ENCODE measurements around the gene PIK3CG.
"Not testable (repeated sequence)": the region's sequence is repeated elsewhere in the genome, so short reads cannot be mapped to it uniquely, and the experiment has no call there.

DNA sequence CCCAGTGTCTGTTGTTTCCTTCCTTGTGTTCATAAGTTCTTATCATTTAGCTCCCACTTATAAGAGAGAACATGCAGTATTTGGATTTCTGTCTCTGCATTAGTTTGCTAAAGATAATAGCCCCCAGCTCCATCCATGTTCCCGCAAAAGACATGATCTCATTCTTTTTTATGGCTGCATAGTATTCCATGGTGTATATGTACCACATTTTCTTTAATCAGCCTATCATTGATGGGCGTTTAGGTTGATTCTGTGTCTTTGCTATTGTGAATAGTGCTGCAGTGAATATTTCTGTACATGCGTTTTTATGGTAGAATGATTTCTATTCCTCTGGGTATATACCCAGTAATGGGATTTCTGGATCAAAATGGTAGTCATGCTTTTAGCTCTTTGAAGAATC, 32.5 kb downstream of the PIK3CG start:
- TF ChIP-seq, protein P1, sequence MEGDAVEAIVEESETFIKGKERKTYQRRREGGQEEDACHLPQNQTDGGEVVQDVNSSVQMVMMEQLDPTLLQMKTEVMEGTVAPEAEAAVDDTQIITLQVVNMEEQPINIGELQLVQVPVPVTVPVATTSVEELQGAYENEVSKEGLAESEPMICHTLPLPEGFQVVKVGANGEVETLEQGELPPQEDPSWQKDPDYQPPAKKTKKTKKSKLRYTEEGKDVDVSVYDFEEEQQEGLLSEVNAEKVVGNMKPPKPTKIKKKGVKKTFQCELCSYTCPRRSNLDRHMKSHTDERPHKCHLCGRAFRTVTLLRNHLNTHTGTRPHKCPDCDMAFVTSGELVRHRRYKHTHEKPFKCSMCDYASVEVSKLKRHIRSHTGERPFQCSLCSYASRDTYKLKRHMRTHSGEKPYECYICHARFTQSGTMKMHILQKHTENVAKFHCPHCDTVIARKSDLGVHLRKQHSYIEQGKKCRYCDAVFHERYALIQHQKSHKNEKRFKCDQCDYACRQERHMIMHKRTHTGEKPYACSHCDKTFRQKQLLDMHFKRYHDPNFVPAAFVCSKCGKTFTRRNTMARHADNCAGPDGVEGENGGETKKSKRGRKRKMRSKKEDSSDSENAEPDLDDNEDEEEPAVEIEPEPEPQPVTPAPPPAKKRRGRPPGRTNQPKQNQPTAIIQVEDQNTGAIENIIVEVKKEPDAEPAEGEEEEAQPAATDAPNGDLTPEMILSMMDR (IDR thresholded peaks at IDR 0.05) = not testable (repeated sequence)
- TF ChIP-seq POLR2A (IDR thresholded peaks at IDR 0.05) = not testable (repeated sequence)
